SK-N-SH (cell line): ENCODE results near the gene THEMIS. TPM values are rescaled to one million over a fixed set of nuclear protein-coding genes. Genes with fewer than 3 reads are reported as not detected.

Source experiments
- CTCF ChIA-PET: fragments of 300-600, 350-600 bp; formaldehyde crosslinking; extraction: SDS; loops from one replicate; lab custom pipeline; 2021; lab: Yijun Ruan, JAX
- POLR2A ChIA-PET: fragments of 350-600 bp; sonication (Branson Sonifier 250); formaldehyde crosslinking; extraction: SDS; loops from one replicate; lab custom pipeline; 2020; ENCODE audit warnings: antibody characterized with exemption, inconsistent platforms; lab: Yijun Ruan, JAX
- DNase-seq: peaks from one replicate; pipeline ENCODE4 v3.0.0; 2012
- H2AFZ ChIP-seq: fragments of 200-600 bp; sonication (generic); 2 replicates; pipeline ENCODE4 v1.8.1; 2016; ENCODE audit warnings: antibody characterized with exemption, mild to moderate bottlenecking, low read depth
- H3F3A ChIP-seq: fragments of 200-600 bp; sonication (generic); replicated peaks from 2 replicates; pipeline ENCODE3; 2016; ENCODE audit warnings: antibody characterized with exemption, mild to moderate bottlenecking; ENCODE audit not compliant: insufficient read depth
- H3K27ac ChIP-seq, 2 experiments: fragments of 200-500 bp in 1 of 2; fragments of 200-600 bp in 1 of 2; sonication (Bioruptor generic) in 1 of 2; sonication (generic), shearing (Covaris generic) in 1 of 2; 2 replicates each; pipeline versions ENCODE4 v1.5.1 to v1.6.1; 2014 to 2016; ENCODE audit warnings: low read depth in 2 of 2, inconsistent platforms in 1 of 2, low read length in 1 of 2, mild to moderate bottlenecking in 1 of 2, mixed read lengths in 1 of 2
- H3K27me3 ChIP-seq: fragments of 200-600 bp; sonication (generic), shearing (Covaris generic); 2 replicates; pipeline ENCODE4 v1.6.1; 2016; ENCODE audit warnings: mixed run types; ENCODE audit not compliant: insufficient read depth
- H3K36me3 ChIP-seq, 2 experiments: fragments of 200-500 bp in 1 of 2; fragments of 200-600 bp in 1 of 2; sonication (Bioruptor generic) in 1 of 2; sonication (generic) in 1 of 2; replicated peaks in 1 of 2; 2 replicates each; pipeline versions ENCODE3 to v1.5.1; 2014 to 2016; ENCODE audit warnings: low read length in 1 of 2, mild to moderate bottlenecking in 1 of 2; ENCODE audit not compliant: insufficient read depth in 2 of 2, control insufficient read depth in 1 of 2
- H3K4me1 ChIP-seq, 2 experiments: fragments of 200-500 bp in 1 of 2; fragments of 200-600 bp in 1 of 2; sonication (Bioruptor generic) in 1 of 2; sonication (generic), shearing (Covaris generic) in 1 of 2; 2 replicates each; pipeline versions ENCODE4 v1.5.1 to v1.6.1; 2014 to 2016; ENCODE audit warnings: low read depth in 1 of 2, low read length in 1 of 2, mixed run types in 1 of 2; ENCODE audit not compliant: insufficient read depth in 2 of 2, control insufficient read depth in 1 of 2
- H3K4me2 ChIP-seq: fragments of 200-600 bp; sonication (generic), shearing (Covaris generic); 2 replicates; pipeline ENCODE4 v1.6.1; 2017; ENCODE audit warnings: mixed run types
- H3K4me3 ChIP-seq, 2 experiments: fragments of 200-500 bp in 1 of 2; fragments of 200-600 bp in 1 of 2; sonication (Bioruptor generic) in 1 of 2; sonication (generic), shearing (Covaris generic) in 1 of 2; 2 replicates each; pipeline versions ENCODE4 v1.5.1 to v1.8.1; 2014 to 2016; ENCODE audit warnings: low read depth in 2 of 2, inconsistent platforms in 1 of 2, low read length in 1 of 2, mild to moderate bottlenecking in 1 of 2, mixed read lengths in 1 of 2, moderate library complexity in 1 of 2
- H3K79me2 ChIP-seq: fragments of 200-600 bp; sonication (generic); 2 replicates; pipeline ENCODE4 v1.8.1; 2017; ENCODE audit warnings: mild to moderate bottlenecking; ENCODE audit not compliant: insufficient read depth
- H3K9ac ChIP-seq: fragments of 200-600 bp; sonication (generic); 2 replicates; pipeline ENCODE4 v1.6.1; 2017; ENCODE audit warnings: mixed run types
- H3K9me2 ChIP-seq: fragments of 200-600 bp; sonication (generic); 2 replicates; pipeline ENCODE4 v1.6.1; 2017; ENCODE audit warnings: mixed run types
- H3K9me3 ChIP-seq: fragments of 200-600 bp; sonication (generic); 2 replicates; pipeline ENCODE4 v1.6.1; 2017; ENCODE audit warnings: mixed run types, mild to moderate bottlenecking, moderate library complexity
- H4K20me1 ChIP-seq: fragments of 200-600 bp; sonication (generic); 2 replicates; pipeline ENCODE4 v1.6.1; 2017; ENCODE audit warnings: mild to moderate bottlenecking, mixed run types; ENCODE audit not compliant: insufficient read depth
- ELF1 ChIP-seq: IDR thresholded peaks from 2 replicates; pipeline ENCODE4 v1.4.0; 2012
- EZH2phosphoT487 ChIP-seq: fragments of 200-600 bp; sonication (generic); IDR thresholded peaks from 2 replicates; pipeline ENCODE4 v1.6.1; 2017; ENCODE audit warnings: low read depth, mixed run types, mild to moderate bottlenecking, antibody characterized with exemption, moderate library complexity, borderline replicate concordance
- FOXJ3 ChIP-seq: sonication (generic); formaldehyde crosslinking; IDR thresholded peaks from 2 replicates; pipeline ENCODE4 v1.5.1; 2020; ENCODE audit warnings: mild to moderate bottlenecking, missing genetic modification reagents
- GABPA ChIP-seq: IDR thresholded peaks from 2 replicates; pipeline ENCODE4 v1.4.0; 2012; ENCODE audit warnings: low read depth, mild to moderate bottlenecking
- GATA2 ChIP-seq: sonication (generic); formaldehyde crosslinking; IDR thresholded peaks from 2 replicates; pipeline ENCODE4 v1.5.0; 2020; ENCODE audit warnings: mild to moderate bottlenecking, missing genetic modification reagents
- JUND ChIP-seq: IDR thresholded peaks from 2 replicates; pipeline ENCODE4 v1.4.0; 2012
- MXI1 ChIP-seq: IDR thresholded peaks from 2 replicates; pipeline ENCODE4 v1.6.1; 2012; ENCODE audit warnings: mild to moderate bottlenecking, low read depth, low read length, improper control_type of control experiment
- PBX3 ChIP-seq: IDR thresholded peaks from 2 replicates; pipeline ENCODE4; 2012
- REST ChIP-seq: IDR thresholded peaks from 2 replicates; pipeline ENCODE4 v1.6.1; 2012; ENCODE audit warnings: mild to moderate bottlenecking, low read depth, low read length, moderate library complexity
- RXRA ChIP-seq: IDR thresholded peaks from 2 replicates; pipeline ENCODE4 v1.4.0; 2012; ENCODE audit warnings: low read depth, mild to moderate bottlenecking, borderline replicate concordance
- SMC3 ChIP-seq: IDR thresholded peaks from 2 replicates; pipeline ENCODE4 v1.6.1; 2012; ENCODE audit warnings: low read depth, low read length, improper control_type of control experiment
- TAF1 ChIP-seq: IDR thresholded peaks from 2 replicates; pipeline ENCODE4 v1.6.1; 2012; ENCODE audit warnings: low read depth, mild to moderate bottlenecking, low read length, moderate library complexity, borderline replicate concordance
- USF2 ChIP-seq: fragments of 150-350 bp; IDR thresholded peaks from 2 replicates; pipeline ENCODE4 v1.6.1; 2017; ENCODE audit warnings: antibody characterized with exemption, low read length, low read depth, borderline replicate concordance
- YY1 ChIP-seq: IDR thresholded peaks from 2 replicates; pipeline ENCODE4 v1.4.0; 2012; ENCODE audit warnings: low read depth, mild to moderate bottlenecking
- WGBS: methylation state at CpG from one replicate; pipeline ENCODE4 v1.1.6; 2017; ENCODE audit warnings: low lambda C conversion rate; 5-methylcytosine and 5-hydroxymethylcytosine counted together
- polyA plus RNA-seq, 3 experiments: library from polyadenylated mRNA; depleted of rRNA; stranded (reverse); fragments of >200 nt; gene quantifications; 2 replicates each; pipeline ENCODE4 v1.2.3, GENCODE V29; 2012
- TF ChIP-seq, protein P1 (sequence below): IDR thresholded peaks from 2 replicates; pipeline ENCODE4 v1.4.0; 2012; ENCODE audit warnings: low read depth, borderline replicate concordance

THEMIS gene
- polyA plus RNA-seq, 1 of the 3 experiments (the other 2 are of a cell fraction): not detected

- no peak overlapping the region for H3K27ac ChIP-seq
- H2AFZ ChIP-seq: no peak overlapping the region
- H3K36me3 ChIP-seq: no peaks in the 10 kb centered on the region
- H4K20me1 ChIP-seq: no peaks in the 10 kb centered on the region
- POLR2A ChIA-PET: no interaction called here
- H3K4me2 ChIP-seq: no peak overlapping the region
- no peaks in the 10 kb centered on the region for H3K9me3 ChIP-seq
- CTCF ChIA-PET: no interaction called here
- H3K79me2 ChIP-seq: no peaks in the 10 kb centered on the region
- no peaks in the 10 kb centered on the region for H3K4me1 ChIP-seq
- no peak overlapping the region for H3K9ac ChIP-seq
- no peaks in the 10 kb centered on the region; the same call in 1 of the 2 replicates for H3K27me3 ChIP-seq
- no peaks in the 10 kb centered on the region for H3K9me2 ChIP-seq
- TF ChIP-seq, protein P1, sequence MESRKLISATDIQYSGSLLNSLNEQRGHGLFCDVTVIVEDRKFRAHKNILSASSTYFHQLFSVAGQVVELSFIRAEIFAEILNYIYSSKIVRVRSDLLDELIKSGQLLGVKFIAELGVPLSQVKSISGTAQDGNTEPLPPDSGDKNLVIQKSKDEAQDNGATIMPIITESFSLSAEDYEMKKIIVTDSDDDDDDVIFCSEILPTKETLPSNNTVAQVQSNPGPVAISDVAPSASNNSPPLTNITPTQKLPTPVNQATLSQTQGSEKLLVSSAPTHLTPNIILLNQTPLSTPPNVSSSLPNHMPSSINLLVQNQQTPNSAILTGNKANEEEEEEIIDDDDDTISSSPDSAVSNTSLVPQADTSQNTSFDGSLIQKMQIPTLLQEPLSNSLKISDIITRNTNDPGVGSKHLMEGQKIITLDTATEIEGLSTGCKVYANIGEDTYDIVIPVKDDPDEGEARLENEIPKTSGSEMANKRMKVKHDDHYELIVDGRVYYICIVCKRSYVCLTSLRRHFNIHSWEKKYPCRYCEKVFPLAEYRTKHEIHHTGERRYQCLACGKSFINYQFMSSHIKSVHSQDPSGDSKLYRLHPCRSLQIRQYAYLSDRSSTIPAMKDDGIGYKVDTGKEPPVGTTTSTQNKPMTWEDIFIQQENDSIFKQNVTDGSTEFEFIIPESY: no peak
- TF ChIP-seq GATA2 (no peak), RXRA (no peak), ELF1 (no peak), MXI1 (no peak), GABPA (no peak), EZH2phosphoT487 (no peak), REST (no peak), YY1 (no peak), JUND (no peak), TAF1 (no peak)
- no peaks in the 10 kb centered on the region for H3F3A ChIP-seq
- 0% methylated on average over 1 of the region's 1 CpG for WGBS
- DNase-seq: no peak
- H3K4me3 ChIP-seq: no peak overlapping the region
Observed at GRCh38 chr6:127727260-127727953, 173.5 kb downstream of the THEMIS start.

DNA sequence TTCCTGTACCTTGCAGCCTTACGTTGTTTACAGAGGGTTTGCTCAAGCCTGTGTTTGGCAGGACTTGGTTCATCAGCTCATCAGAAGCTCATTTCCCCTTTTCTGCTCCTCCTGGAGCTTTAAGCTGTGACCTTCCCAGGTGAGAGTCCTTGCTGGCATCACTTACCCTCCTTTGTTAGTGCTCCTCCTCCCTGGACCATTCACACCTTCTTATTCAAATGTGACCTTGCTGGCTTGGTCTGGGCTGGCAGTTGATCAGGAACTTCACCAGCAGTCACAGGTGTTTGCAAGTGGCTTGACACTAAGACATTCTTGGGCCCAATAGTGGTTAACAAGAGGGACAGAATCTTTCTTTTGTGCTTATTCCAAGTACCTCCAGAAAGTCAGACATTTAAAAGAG is 175.0 kb downstream of the THEMIS start:
- no peak overlapping the region for H3K9ac ChIP-seq
- H3K36me3 ChIP-seq: no peaks in the 10 kb centered on the region
- no peaks in the 10 kb centered on the region for H4K20me1 ChIP-seq
- H3F3A ChIP-seq: no peaks in the 10 kb centered on the region
- ChIA-PET CTCF (no interaction called here), POLR2A (no interaction called here)
- H3K27me3 ChIP-seq: no peaks in the 10 kb centered on the region
- no peaks in the 10 kb centered on the region for H3K9me2 ChIP-seq
- no peak overlapping the region for H2AFZ ChIP-seq
- H3K27ac ChIP-seq: no peak overlapping the region
- WGBS: 6% methylated on average over 1 of the region's 1 CpG
- H3K4me2 ChIP-seq: no peak overlapping the region
- DNase-seq: no peak
- no peaks in the 10 kb centered on the region for H3K9me3 ChIP-seq
- H3K4me1 ChIP-seq: no peaks in the 10 kb centered on the region
- no peaks in the 10 kb centered on the region for H3K79me2 ChIP-seq
- H3K4me3 ChIP-seq: no peak overlapping the region
- TF ChIP-seq FOXJ3 (no peak), PBX3 (no peak), REST (no peak), SMC3 (no peak), USF2 (no peak), MXI1 (no peak)
